Measurements from ENCODE around the gene AGER. TPM values are rescaled to one million over a fixed set of nuclear protein-coding genes. Genes with fewer than 3 reads are reported as not detected.

Gene AGER
- total and polyA plus RNA-seq, 9 of the 15 experiments (the other 6 are each of a cell fraction or from before 2014, with no cell fraction given), result 1.2 to 11.5 (median 4.1) TPM

- Histone ChIP-seq H4K20me1 (replicated peaks; ENCODE audit: control insufficient read depth, insufficient read depth, low read length) (no peaks in the 10 kb centered on the region), H2AFZ (ENCODE audit: low read depth, low read length) (peak overlapping the region; percentile 71), H3K9ac (ENCODE audit: insufficient read depth in 1 of 2, low read depth in 2 of 2, low read length in 2 of 2) (peak overlapping the region; percentile 86 to 91), H3K9me1 (ENCODE audit: control insufficient read depth, insufficient read depth, low read length) (peaks cover 7% of the 10 kb centered on the region), H3K36me3 (ENCODE audit: control insufficient read depth, insufficient read depth, low read length) (peaks cover 56% of the 10 kb centered on the region; the same call in 2 of the 3 replicates), H3K4me1 (replicated peaks in 1 of 2; ENCODE audit: control insufficient read depth in 2 of 2, insufficient read depth in 2 of 2, low read length in 2 of 2) (peaks cover 48 to 57% of the 10 kb centered on the region in 2 experiments), H3K27ac (ENCODE audit: extremely low read depth, low read depth, low read length) (peak overlapping the region; percentile 94), H3K4me3 (peak overlapping the region; percentile 88), H3K4me2 (ENCODE audit: insufficient read depth, low read length) (peak overlapping the region; percentile 100), H3K27me3 (ENCODE audit: control insufficient read depth in 2 of 2, insufficient read depth in 2 of 2, low read length in 2 of 2) (no peaks in the 10 kb centered on the region), H3K9me3 (replicated peaks; ENCODE audit: control insufficient read depth, insufficient read depth, low read depth, low read length) (no peaks in the 10 kb centered on the region), H3K79me2 (ENCODE audit: control insufficient read depth, insufficient read depth, low read length) (peaks cover 67% of the 10 kb centered on the region)
- in situ Hi-C loops (cut with MboI), result no loop called here
- no peak for FAIRE-seq
- POLR2A ChIA-PET, result interaction anchor here (0.6 to 4.5 kb wide), 9 partner anchors 11 to 794 kb away, joined by 3 to 30 read pairs (median 6); partner anchors contain the start of genes ATF6B, EGFL8, FKBPL and PBX2
- intact Hi-C loops (cut with micrococcal nuclease), result loop anchor here (2.0 to 10.0 kb wide), 3 partner anchors 60 to 514 kb away; partner anchors contain the start of genes C6orf47, CSNK2B, GPANK1 and HSPA1B
- under 1% methylated on average over 24 of the region's 24 CpGs for WGBS (ENCODE audit: insufficient coverage, low coverage, missing lambda C conversion rate)
- TSS peak; percentile 71 for BruUV-seq (replicated peaks)
- peak; percentile 11 for ATAC-seq
- peak; percentile 37 to 59 (median 54) for DNase-seq (ENCODE audit: extremely low read depth in 1 of 4, low spot score in 3 of 4)
- CTCF ChIA-PET (ENCODE audit: low intra/inter-chr PET ratio), result no interaction called here
- TF ChIP-seq RBM15 (IDR thresholded peaks at IDR 0.05; ENCODE audit: insufficient read depth, low read length) (no peak), RFX7 (CRISPR knock-in tag; IDR thresholded peaks at IDR 0.05) (0 out of 2 replicates have a peak, but pooled peaks have one; percentile 5), ZNF511 (CRISPR knock-in tag; IDR thresholded peaks at IDR 0.05) (no peak), TFAM (CRISPR knock-in tag; conservative IDR thresholded peaks at IDR 0.05) (no peak), E2F4 (CRISPR knock-in tag; IDR thresholded peaks at IDR 0.05; ENCODE audit: low read depth) (0 out of 2 replicates have a peak, but pooled peaks have one; percentile 13), FUS (optimal IDR thresholded peaks at IDR 0.05; ENCODE audit: low read depth, low read length) (no peak), LARP7 (IDR thresholded peaks at IDR 0.05) (no peak), REST (IDR thresholded peaks at IDR 0.05; ENCODE audit: borderline replicate concordance) (no peak), REST (CRISPR knock-in tag; IDR thresholded peaks at IDR 0.05; ENCODE audit: low read depth) (peak; percentile 25; the same call in 1 of the 2 replicates)
Observed at GRCh38 chr6:32178547-32179440, 5.3 kb downstream of the AGER start.
